GM18505 (cell line): ENCODE data around the gene BTF3L4.

ENCODE experiments used
- ATAC-seq: cut with Tn5 transposase; IDR thresholded peaks from one replicate; pipeline ENCODE4 v1.9.1; 2021; ENCODE audit not compliant: unreplicated experiment
- POLR2A ChIP-seq: IDR thresholded peaks from 4 replicates; pipeline ENCODE4 v1.6.1; 2011; ENCODE audit warnings: borderline replicate concordance; ENCODE audit not compliant: insufficient read depth, insufficient read length; ENCODE audit errors: extremely low read depth

BTF3L4 gene

DNA sequence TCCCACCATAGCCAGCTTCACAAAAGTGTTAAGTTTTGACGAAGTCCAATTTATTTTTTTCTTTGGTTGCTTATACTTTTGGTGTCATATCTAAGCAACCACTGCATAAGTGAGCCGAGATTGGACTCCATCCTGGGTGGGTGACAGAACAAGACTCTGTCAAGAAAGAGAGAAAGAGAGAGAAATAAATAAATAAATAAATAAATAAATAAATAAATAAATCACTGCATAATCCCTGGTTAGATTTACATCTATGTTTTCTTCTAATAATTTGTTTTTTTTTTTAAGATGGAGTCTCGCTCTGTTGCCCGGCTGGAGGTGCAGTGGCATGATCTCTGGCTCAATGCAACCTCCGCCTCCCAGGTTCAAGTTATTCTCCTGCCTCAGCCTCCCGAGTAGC, 67.5 kb downstream of the BTF3L4 start:
- TF ChIP-seq POLR2A, result no peak
- ATAC-seq, result no peak

DNA sequence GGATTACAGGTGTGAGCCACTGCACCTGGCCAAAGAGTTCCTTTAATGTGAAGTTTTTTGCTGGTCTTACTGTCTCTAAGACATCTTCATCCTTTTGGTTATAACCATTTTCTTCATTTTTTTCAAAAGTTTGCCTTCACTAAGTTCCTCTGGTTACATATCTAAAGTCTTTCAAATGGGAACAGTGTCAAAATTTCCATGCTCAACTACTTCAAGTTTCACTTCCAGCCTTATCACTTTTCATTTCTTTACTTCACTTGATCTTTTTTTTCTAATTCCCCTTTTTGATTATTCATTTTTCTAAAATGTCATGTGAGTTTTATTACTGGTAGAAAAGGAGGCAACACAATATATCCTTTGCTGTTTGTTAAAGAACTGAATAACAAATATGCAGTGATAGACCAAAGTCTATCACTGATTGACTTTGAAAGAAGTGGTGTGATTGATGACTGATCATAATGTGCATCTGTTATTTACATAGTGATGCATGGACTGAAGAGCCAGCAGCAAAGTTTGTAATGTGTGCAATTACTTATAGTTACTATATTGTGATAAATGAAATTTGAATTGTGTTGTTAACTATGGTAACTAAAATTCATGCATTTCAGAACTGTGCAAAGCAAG, 69.8 kb downstream of the BTF3L4 start:
- ATAC-seq, result no peak
- TF ChIP-seq POLR2A, result no peak

DNA sequence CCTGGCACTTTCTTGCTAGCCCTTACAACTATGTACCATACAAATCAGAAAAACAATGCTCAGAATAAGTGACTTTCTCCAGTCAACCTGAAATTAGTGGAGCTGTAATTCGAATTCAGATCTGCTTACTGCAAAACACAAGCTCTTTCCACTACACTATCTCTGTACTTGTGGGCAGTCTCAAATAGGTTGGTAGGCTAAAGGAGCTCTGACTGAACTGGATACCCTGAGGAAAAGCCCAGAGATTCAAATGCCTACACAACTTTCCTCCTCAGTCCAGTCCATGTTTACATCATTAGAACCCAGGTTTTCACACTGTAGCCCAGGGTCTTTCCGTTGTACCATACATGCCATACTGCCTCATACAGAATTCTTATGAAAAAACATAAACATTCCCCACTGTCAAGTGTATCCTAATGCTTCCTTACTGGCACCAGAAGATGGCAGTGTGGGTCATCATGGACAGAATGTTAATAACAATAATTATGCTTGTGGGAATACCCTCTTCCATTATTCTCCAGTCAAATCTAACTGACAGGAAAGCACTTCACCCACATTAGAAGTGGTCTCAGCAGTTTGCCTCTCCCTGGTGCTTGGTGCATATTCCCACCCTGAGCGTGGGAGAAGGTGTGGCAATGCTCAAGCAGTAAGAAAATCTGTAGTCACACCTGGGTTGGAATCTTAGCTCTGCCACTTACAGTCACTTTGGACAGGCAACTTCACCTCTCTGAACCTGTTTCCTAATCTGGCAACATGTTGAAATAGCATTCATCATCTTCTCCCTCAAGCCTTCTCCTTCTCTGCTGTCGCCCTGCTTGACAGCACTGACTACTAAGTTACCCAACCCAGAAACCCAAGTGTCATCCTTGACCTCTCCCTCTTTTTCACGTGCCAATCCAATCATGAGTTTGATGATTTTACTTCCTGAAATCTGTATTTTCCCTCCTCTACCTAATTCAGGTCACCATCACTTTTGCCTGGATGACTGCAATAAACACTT, 71.4 kb downstream of the BTF3L4 start:
- no peak for TF ChIP-seq POLR2A
- ATAC-seq, result no peak

DNA sequence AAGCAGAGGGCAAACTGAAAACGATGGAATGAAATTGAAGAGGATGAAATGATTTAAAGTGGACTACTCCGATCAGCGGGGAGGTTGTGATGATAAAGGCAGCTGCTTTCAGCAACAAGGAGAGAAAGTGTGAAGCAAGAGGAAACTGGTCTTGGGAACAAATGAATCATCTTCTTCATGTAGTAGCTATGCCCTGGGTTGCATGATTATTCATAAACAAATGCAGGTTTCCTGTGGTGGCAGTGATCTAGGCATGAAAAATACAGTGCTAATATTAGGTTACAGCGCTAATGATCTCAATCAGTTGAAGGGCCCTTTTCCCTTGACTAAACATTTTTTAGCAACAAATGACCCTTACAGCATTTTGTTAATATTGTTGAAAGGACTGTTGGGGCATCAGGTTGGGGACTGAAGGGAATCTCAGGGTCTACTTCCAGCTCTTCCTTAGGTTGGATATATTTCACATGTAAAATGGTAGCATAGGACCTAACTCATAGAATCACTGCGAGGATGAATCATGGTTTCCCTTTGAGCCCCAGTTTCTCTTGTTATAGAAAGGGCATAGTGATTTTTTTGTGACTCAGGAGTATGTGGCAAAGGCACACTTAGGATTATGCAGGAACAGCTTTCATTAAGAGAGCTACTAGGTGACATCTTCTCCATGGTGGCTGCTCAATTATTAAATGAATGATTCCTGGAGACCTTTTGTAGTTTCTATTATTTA, 83.9 kb downstream of the BTF3L4 start:
- TF ChIP-seq POLR2A, result no peak
- peak; percentile 44 for ATAC-seq
